ENCODE measurements around the gene TMEM81. TPM values are rescaled to one million over a fixed set of nuclear protein-coding genes. Genes with fewer than 3 reads are reported as not detected.

The TMEM81 gene
- total and polyA plus RNA-seq, 2 of the 8 experiments (the other 6 are each of a cell fraction or from before 2014, with no cell fraction given), result 2.1 to 5.9 TPM

GRCh38 chr1:205049479-205049878 lies 34.8 kb downstream of the TMEM81 start:
- ChIA-PET POLR2A (ENCODE audit: partially characterized antibody) (no interaction called here), CTCF (ENCODE audit: partially characterized antibody) (interaction anchor here (1.0 to 38.9 kb wide), 7 partner anchors 10 to 62 kb away, joined by 3 to 1336 read pairs (median 4); no protein-coding TSS in a partner anchor)
- H3K14ac ChIP-seq (ENCODE audit: insufficient read length), result no peak overlapping the region
- H3K4me3 ChIP-seq (ENCODE audit: extremely low read depth in 1 of 4, insufficient read depth in 2 of 4, low read depth in 3 of 4, low read length in 4 of 4), result no peak overlapping the region
- H3K18ac ChIP-seq (ENCODE audit: extremely low read depth, low read length), result no peak overlapping the region
- FAIRE-seq (no peak), DNase-seq (ENCODE audit: low read depth in 1 of 2, low spot score in 2 of 2) (no peak)
- no peak overlapping the region for H2BK5ac ChIP-seq (ENCODE audit: low read depth, low read length)
- peaks cover 4 to 15% (median 8%) of the 10 kb centered on the region in 4 experiments for H3K4me1 ChIP-seq (replicated peaks in 1 of 4; ENCODE audit: control insufficient read depth in 3 of 4, insufficient read depth in 4 of 4, low read length in 3 of 4)
- H3K27me3 ChIP-seq (replicated peaks in 1 of 4; ENCODE audit: control insufficient read depth in 3 of 4, extremely low read depth in 1 of 4, insufficient read depth in 3 of 4, low read length in 3 of 4), result peaks cover 0 to 3% (median under 1%) of the 10 kb centered on the region in 4 experiments; a peak in 2 of 7 replicates
- no peak overlapping the region for H4K8ac ChIP-seq (ENCODE audit: extremely low read depth, insufficient read depth, low read length)
- no peak overlapping the region for H3K9ac ChIP-seq (replicated peaks in 1 of 4; ENCODE audit: extremely low read depth in 1 of 4, low read depth in 3 of 4, low read length in 3 of 4)
- H4K91ac ChIP-seq (replicated peaks; ENCODE audit: insufficient read length, low read length), result no peak overlapping the region
- H2BK20ac ChIP-seq (ENCODE audit: low read length), result no peak overlapping the region
- no peaks in the 10 kb centered on the region for H3K79me1 ChIP-seq (ENCODE audit: low read depth, low read length)
- no peak overlapping the region for H2BK120ac ChIP-seq (replicated peaks; ENCODE audit: low read depth, low read length)
- no peak overlapping the region for H3K23ac ChIP-seq (ENCODE audit: insufficient read length)
- no peaks in the 10 kb centered on the region for H3K79me2 ChIP-seq (ENCODE audit: control insufficient read depth in 1 of 2, insufficient read depth in 2 of 2, low read length in 2 of 2)
- peaks cover 2 to 3% of the 10 kb centered on the region in 2 experiments for H4K20me1 ChIP-seq (replicated peaks in 1 of 2; ENCODE audit: control insufficient read depth in 1 of 2, insufficient read depth in 2 of 2, low read length in 2 of 2)
- no peaks in the 10 kb centered on the region for H3K36me3 ChIP-seq (ENCODE audit: control insufficient read depth in 2 of 4, insufficient read depth in 4 of 4, low read length in 3 of 4)
- H2BK12ac ChIP-seq (ENCODE audit: low read depth, low read length), result no peak overlapping the region
- H3K9me3 ChIP-seq (ENCODE audit: insufficient read depth in 2 of 2, low read depth in 1 of 2, low read length in 1 of 2), result no peaks in the 10 kb centered on the region
- H3K4ac ChIP-seq (replicated peaks; ENCODE audit: insufficient read length, low read depth, low read length), result no peak overlapping the region
- 79% methylated on average over 6 of the region's 6 CpGs; no CpG with 5 or more reads in 1 of the 2 experiments for WGBS, 2 experiments (ENCODE audit: extremely low coverage in 1 of 2, insufficient coverage in 1 of 2, insufficient read length in 1 of 2, insufficient replicate concordance in 2 of 2, low coverage in 1 of 2, low lambda C conversion rate in 2 of 2, missing lambda C conversion rate in 1 of 2)
- no peak overlapping the region for H4K5ac ChIP-seq (ENCODE audit: insufficient read length, low read depth, low read length)
- no peak overlapping the region for H2AFZ ChIP-seq (ENCODE audit: low read length)
- no peak overlapping the region for H3K27ac ChIP-seq (ENCODE audit: low read depth, low read length)
- no peak overlapping the region for H3K4me2 ChIP-seq (ENCODE audit: insufficient read depth in 1 of 2, low read depth in 2 of 2, low read length in 2 of 2)
- no peak overlapping the region; the same call in 1 of the 2 replicates for H2BK15ac ChIP-seq (ENCODE audit: low read length)
- no peaks in the 10 kb centered on the region for H3K23me2 ChIP-seq (ENCODE audit: low read depth, low read length)
- no peak overlapping the region for H2AK5ac ChIP-seq (ENCODE audit: low read depth, low read length)
- H3K56ac ChIP-seq (replicated peaks; ENCODE audit: insufficient read length, low read depth, low read length), result no peak overlapping the region
- TF ChIP-seq SP4 (IDR thresholded peaks at IDR 0.05; ENCODE audit: low read length) (no peak), ZNF274 (IDR thresholded peaks at IDR 0.05; ENCODE audit: borderline replicate concordance, extremely low read depth, low read length) (no peak), SP1 (IDR thresholded peaks at IDR 0.05; ENCODE audit: low read depth, low read length) (no peak), CBX5 (IDR thresholded peaks at IDR 0.05; ENCODE audit: low read depth, low read length) (no peak), MAFK (IDR thresholded peaks at IDR 0.05; ENCODE audit: low read depth, low read length) (no peak), POLR2AphosphoS5 (IDR thresholded peaks at IDR 0.05; ENCODE audit: low read depth, low read length) (no peak), ATF3 (IDR thresholded peaks at IDR 0.05; ENCODE audit: insufficient read depth, low read depth, low read length) (no peak), CBX8 (IDR thresholded peaks at IDR 0.05; ENCODE audit: borderline replicate concordance, low read depth, low read length) (no peak), ASH2L (IDR thresholded peaks at IDR 0.05; ENCODE audit: low read length) (no peak), CHD1 (IDR thresholded peaks at IDR 0.05; ENCODE audit: low read depth, low read length) (no peak), BCL11A (IDR thresholded peaks at IDR 0.05; ENCODE audit: low read depth in 2 of 2, low read length in 2 of 2) (no peak), SIX5 (IDR thresholded peaks at IDR 0.05; ENCODE audit: low read depth, low read length) (no peak), TBP (IDR thresholded peaks at IDR 0.05; ENCODE audit: low read depth, low read length) (no peak), CREB1 (IDR thresholded peaks at IDR 0.05) (no peak), SAP30 (IDR thresholded peaks at IDR 0.05; ENCODE audit: insufficient read depth, insufficient replicate concordance, low read length) (no peak), POU5F1 (IDR thresholded peaks at IDR 0.05; ENCODE audit: low read depth, low read length) (no peak)
